Measurements from ENCODE around the gene ANKRD33B. TPM values are rescaled to one million over a fixed set of nuclear protein-coding genes. Genes with fewer than 3 reads are reported as not detected.

Gene ANKRD33B
- polyA plus RNA-seq, 1 donor (not counting 4 experiments of a cell fraction or from before 2014, with no cell fraction given), result 1.9 TPM

- DNase-seq (ENCODE audit: low read depth, low spot score) (no peak), FAIRE-seq (no peak)
Measured at GRCh38 chr5:10674582-10674981, 110.7 kb downstream of the ANKRD33B start.

GRCh38 chr5:10675177-10675700 is 111.4 kb downstream of the ANKRD33B start:
- no peak overlapping the region for H2AFZ ChIP-seq (ENCODE audit: control insufficient read depth, low read length)
- H3K79me2 ChIP-seq (ENCODE audit: control insufficient read depth, insufficient read depth, low read length), result no peaks in the 10 kb centered on the region
- H3K9ac ChIP-seq (ENCODE audit: control insufficient read depth, extremely low read depth, insufficient read depth, low read length), result no peak overlapping the region
- no peaks in the 10 kb centered on the region for H3K9me3 ChIP-seq (ENCODE audit: control insufficient read depth, low read depth, low read length)
- H3K27ac ChIP-seq (ENCODE audit: control insufficient read depth, insufficient read depth, low read length), result no peak overlapping the region
- DNase-seq (ENCODE audit: low read depth, low spot score) (no peak), FAIRE-seq (no peak)
- dilution Hi-C loops (cut with MboI; ENCODE audit: extremely low pct_ligation_motif_present, low sequenced_read_pairs), result no loop called here
- TF ChIP-seq EZH2 (IDR thresholded peaks at IDR 0.05; ENCODE audit: low read length), result no peak
- TF ChIP-seq, protein P1, sequence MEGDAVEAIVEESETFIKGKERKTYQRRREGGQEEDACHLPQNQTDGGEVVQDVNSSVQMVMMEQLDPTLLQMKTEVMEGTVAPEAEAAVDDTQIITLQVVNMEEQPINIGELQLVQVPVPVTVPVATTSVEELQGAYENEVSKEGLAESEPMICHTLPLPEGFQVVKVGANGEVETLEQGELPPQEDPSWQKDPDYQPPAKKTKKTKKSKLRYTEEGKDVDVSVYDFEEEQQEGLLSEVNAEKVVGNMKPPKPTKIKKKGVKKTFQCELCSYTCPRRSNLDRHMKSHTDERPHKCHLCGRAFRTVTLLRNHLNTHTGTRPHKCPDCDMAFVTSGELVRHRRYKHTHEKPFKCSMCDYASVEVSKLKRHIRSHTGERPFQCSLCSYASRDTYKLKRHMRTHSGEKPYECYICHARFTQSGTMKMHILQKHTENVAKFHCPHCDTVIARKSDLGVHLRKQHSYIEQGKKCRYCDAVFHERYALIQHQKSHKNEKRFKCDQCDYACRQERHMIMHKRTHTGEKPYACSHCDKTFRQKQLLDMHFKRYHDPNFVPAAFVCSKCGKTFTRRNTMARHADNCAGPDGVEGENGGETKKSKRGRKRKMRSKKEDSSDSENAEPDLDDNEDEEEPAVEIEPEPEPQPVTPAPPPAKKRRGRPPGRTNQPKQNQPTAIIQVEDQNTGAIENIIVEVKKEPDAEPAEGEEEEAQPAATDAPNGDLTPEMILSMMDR (optimal IDR thresholded peaks at IDR 0.05 in 1 of 3, IDR thresholded peaks at IDR 0.05 in 1 of 3, conservative IDR thresholded peaks at IDR 0.05 in 1 of 3; ENCODE audit: extremely low read depth in 1 of 3, insufficient read depth in 2 of 3, low read length in 3 of 3), result no peak
- no peaks in the 10 kb centered on the region for H3K9me1 ChIP-seq (ENCODE audit: control insufficient read depth, extremely low read depth, insufficient read depth, low read length)
- H3K4me2 ChIP-seq (ENCODE audit: control insufficient read depth, extremely low read depth, insufficient read depth, low read depth, low read length), result no peak overlapping the region
- no peaks in the 10 kb centered on the region for H4K20me1 ChIP-seq (ENCODE audit: control insufficient read depth, extremely low read depth, insufficient read depth, low read length)
- no peaks in the 10 kb centered on the region for H3K27me3 ChIP-seq (ENCODE audit: control insufficient read depth, extremely low read depth, insufficient read depth, low read length)
- no peaks in the 10 kb centered on the region for H3K4me1 ChIP-seq (ENCODE audit: control insufficient read depth, extremely low read depth, insufficient read depth, low read length)
- no peak overlapping the region for H3K4me3 ChIP-seq (ENCODE audit: control insufficient read depth in 2 of 3, extremely low read depth in 1 of 3, insufficient read depth in 2 of 3, low read depth in 1 of 3, low read length in 3 of 3)
- H3K36me3 ChIP-seq (ENCODE audit: control insufficient read depth in 2 of 2, extremely low read depth in 1 of 2, insufficient read depth in 2 of 2, low read length in 2 of 2), result peaks cover 3 to 13% of the 10 kb centered on the region in 2 experiments

More at GRCh38 chr5:10674582-10674981, 110.7 kb downstream of the ANKRD33B start:
- H3K4me2 ChIP-seq (ENCODE audit: control insufficient read depth, extremely low read depth, insufficient read depth, low read depth, low read length), result no peak overlapping the region
- H3K9me1 ChIP-seq (ENCODE audit: control insufficient read depth, extremely low read depth, insufficient read depth, low read length), result no peaks in the 10 kb centered on the region
- no peak overlapping the region for H2AFZ ChIP-seq (ENCODE audit: control insufficient read depth, low read length)
- H3K27me3 ChIP-seq (ENCODE audit: control insufficient read depth, extremely low read depth, insufficient read depth, low read length), result no peaks in the 10 kb centered on the region
- H3K36me3 ChIP-seq (ENCODE audit: control insufficient read depth in 2 of 2, extremely low read depth in 1 of 2, insufficient read depth in 2 of 2, low read length in 2 of 2), result peaks cover 3 to 7% of the 10 kb centered on the region in 2 experiments
- H3K27ac ChIP-seq (ENCODE audit: control insufficient read depth, insufficient read depth, low read length), result no peak overlapping the region
- no peaks in the 10 kb centered on the region for H3K9me3 ChIP-seq (ENCODE audit: control insufficient read depth, low read depth, low read length)
- TF ChIP-seq, protein P1 (optimal IDR thresholded peaks at IDR 0.05 in 1 of 3, IDR thresholded peaks at IDR 0.05 in 1 of 3, conservative IDR thresholded peaks at IDR 0.05 in 1 of 3; ENCODE audit: extremely low read depth in 1 of 3, insufficient read depth in 2 of 3, low read length in 3 of 3), result no peak
- TF ChIP-seq EZH2 (IDR thresholded peaks at IDR 0.05; ENCODE audit: low read length), result no peak
- no peak overlapping the region for H3K9ac ChIP-seq (ENCODE audit: control insufficient read depth, extremely low read depth, insufficient read depth, low read length)
- no peaks in the 10 kb centered on the region for H3K79me2 ChIP-seq (ENCODE audit: control insufficient read depth, insufficient read depth, low read length)
- no peaks in the 10 kb centered on the region for H4K20me1 ChIP-seq (ENCODE audit: control insufficient read depth, extremely low read depth, insufficient read depth, low read length)
- H3K4me1 ChIP-seq (ENCODE audit: control insufficient read depth, extremely low read depth, insufficient read depth, low read length), result no peaks in the 10 kb centered on the region
- no peak overlapping the region for H3K4me3 ChIP-seq (ENCODE audit: control insufficient read depth in 2 of 3, extremely low read depth in 1 of 3, insufficient read depth in 2 of 3, low read depth in 1 of 3, low read length in 3 of 3)
- dilution Hi-C loops (cut with MboI; ENCODE audit: extremely low pct_ligation_motif_present, low sequenced_read_pairs), result no loop called here

Data from keratinocyte (primary cell).